Activated CD8-positive, alpha-beta memory T cell treated with anti-CD3 and anti-CD28 coated beads for 36 hours (primary cell): ENCODE results near the gene CLDN7. TPM values are rescaled to one million over a fixed set of nuclear protein-coding genes. Genes with fewer than 3 reads are reported as not detected.

Experiments
- CTCF ChIA-PET: fragments of 350-600 bp; sonication (Branson Sonifier 250); formaldehyde crosslinking; loops from one replicate; lab custom pipeline; 2021; ENCODE audit warnings: antibody characterized with exemption; lab: Charles Lee
- POLR2A ChIA-PET: fragments of 350-600 bp; sonication (Branson Sonifier 250); formaldehyde crosslinking; loops from one replicate; lab custom pipeline; 2021; ENCODE audit warnings: antibody characterized with exemption; lab: Charles Lee
- total RNA-seq, 2 experiments: library from RNA; stranded (reverse); gene quantifications; one replicate each; pipeline ENCODE4 v1.2.3, GENCODE V29; 2021

CLDN7 gene
- total RNA-seq, 2 experiments from 2014 or later = 1.2 to 1.5 TPM

DNA sequence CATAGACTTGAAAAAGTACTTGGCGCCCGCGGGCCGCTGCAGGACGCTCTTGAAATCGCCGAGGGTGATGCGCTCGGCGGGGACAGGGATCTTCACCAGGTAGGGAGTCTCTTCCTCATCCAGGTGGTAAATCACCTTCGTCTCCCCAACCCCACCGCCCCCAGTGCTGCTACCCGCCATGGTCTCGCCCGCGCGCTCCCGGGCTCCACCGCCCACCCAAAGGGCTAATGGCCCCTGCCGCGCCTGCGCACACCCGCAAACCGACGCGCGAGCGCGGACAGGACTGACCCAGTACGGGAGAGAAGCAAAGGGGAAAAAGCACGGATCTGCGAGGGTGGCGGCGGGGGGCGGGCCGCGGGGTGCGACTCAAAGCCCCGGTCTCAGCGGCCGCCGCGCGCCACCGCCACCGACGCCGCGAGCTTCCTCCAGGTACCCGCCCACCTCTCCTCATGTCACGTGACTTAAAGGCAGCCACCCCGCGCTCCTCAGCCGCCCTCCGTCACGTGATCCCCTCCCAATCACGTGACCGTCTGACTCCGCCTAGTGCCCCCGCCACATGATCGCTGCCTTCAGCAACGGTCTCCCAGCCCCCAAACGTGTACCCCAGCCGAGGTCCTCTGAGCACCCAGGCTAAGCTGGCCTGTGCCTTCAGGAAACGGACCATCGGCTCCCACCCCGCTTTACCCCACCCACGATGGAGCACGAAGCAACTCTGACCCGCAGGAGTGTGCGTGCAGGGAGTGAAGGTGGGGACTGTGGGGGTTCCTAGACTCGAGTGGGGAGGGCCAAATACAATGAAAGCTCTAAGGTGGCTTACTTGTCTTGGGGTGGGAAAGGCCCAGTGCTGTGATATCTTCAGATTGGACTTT is 28.0 kb downstream of the CLDN7 start, which contains the start of gene DVL2:
Gene DVL2, minus strand, starts transcription at position 435 of the 869 bp plus-strand sequence. Its CDS starts 255 bp downstream, at position 180.
- POLR2A ChIA-PET = interaction anchor here (1.1 to 1.7 kb wide), 3 partner anchors 12 to 15 kb away, joined by 4 to 11 read pairs (median 5); partner anchors contain the start of genes ACADVL and DLG4
- CTCF ChIA-PET = interaction anchor here (0.6 to 1.6 kb wide), 5 partner anchors 9 to 94 kb away, joined by 3 to 7 read pairs (median 4); partner anchors contain the start of gene ACADVL

DNA sequence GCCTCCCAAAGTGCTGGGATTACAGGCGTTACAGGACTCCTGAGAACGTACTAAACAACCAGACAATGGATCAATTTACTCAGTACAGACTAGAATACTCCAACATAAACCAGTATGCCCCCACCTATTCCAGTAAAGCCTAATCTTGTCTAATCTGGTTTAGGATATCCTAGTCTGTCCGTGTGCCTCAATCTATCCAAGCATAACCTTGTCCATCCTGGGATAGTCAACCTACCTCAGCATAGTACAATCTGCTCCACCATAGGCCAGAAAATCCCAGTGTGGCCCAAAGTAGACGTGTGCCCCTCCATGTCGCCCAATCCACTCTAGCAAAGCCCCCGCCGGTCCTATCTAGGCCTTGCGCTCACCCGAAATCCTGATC is 28.6 kb downstream of the CLDN7 start:
- CTCF ChIA-PET = interaction anchor here (0.6 to 1.6 kb wide), 4 partner anchors 13 to 63 kb away, joined by 4 to 7 read pairs (median 4); partner anchors contain the start of gene ACADVL
- POLR2A ChIA-PET = interaction anchor here (1.1 to 1.7 kb wide), 3 partner anchors 11 to 14 kb away, joined by 4 to 11 read pairs (median 5); partner anchors contain the start of genes ACADVL and DLG4

DNA sequence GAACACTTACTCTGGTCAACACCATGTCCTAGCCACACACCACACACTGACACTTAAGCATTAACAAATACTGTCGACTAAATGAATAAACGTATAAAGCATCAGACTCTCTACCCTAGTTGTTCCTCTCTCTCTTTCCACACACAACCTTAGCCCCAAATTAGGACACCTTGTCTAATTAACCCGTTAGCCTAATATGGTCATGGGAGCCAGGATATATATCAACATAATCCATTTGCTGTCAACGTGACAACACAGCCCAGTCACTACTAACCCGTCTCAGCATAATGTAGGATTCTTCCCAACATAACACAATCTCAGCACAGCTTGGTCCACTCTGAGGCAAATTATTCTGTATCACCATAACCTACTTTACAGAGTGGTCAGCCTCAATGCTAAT is 30.2 kb downstream of the CLDN7 start:
- ChIA-PET CTCF (interaction anchor here (0.8 to 1.5 kb wide), 2 partner anchors 12 to 186 kb away, joined by 3 to 7 read pairs; partner anchors contain the start of gene ACADVL), POLR2A (interaction anchor here (1.1 kb wide), 1 partner anchor 11 kb away, joined by 3 read pairs; no protein-coding TSS in a partner anchor)

DNA sequence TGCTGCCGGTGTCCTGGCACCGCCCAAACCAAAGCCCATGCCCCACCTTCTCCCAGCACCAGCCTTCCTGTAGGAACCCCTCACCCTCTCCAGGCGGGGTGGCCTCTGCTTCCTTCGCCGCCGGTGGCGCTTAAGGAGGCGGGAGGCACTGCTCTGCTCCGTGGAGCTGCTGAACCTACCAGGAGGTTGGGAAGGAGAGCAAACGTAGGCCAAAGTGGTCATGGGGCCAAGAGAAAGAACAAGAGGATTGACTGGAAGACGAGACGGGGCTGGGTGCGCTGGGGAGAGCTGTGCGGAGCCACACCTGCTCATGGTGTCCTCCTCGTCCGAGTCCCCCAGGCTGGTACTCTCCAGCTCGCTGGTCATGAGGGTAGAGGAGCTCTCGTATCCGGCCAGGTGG is 32.8 kb downstream of the CLDN7 start:
- CTCF ChIA-PET = no interaction called here
- POLR2A ChIA-PET = interaction anchor here (0.6 to 1.5 kb wide), 3 partner anchors 9 to 427 kb away, joined by 3 to 6 read pairs (median 3); partner anchors contain the start of genes ACADVL and DLG4

DNA sequence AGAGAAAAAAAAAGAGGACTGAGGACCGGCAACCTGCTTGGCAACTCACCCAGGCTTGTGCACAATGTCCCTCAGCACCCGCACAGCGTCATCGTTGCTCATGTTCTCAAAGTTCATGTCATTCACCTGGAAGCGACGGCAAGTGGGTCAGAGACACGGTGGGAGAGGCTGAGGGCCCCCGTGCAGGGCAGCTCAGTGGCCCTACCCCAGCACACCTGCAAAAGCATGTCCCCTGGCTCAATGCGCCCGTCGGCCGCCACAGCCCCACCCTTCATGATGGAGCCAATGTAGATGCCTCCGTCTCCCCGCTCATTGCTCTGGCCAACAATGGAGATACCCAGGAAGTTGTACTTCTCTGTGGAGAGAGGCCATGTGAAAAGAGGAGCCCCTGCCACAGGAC is 33.4 kb downstream of the CLDN7 start:
- ChIA-PET POLR2A (interaction anchor here (0.7 to 1.5 kb wide), 2 partner anchors 9 to 16 kb away, joined by 3 to 6 read pairs; partner anchors contain the start of genes ACADVL and DLG4), CTCF (no interaction called here)

DNA sequence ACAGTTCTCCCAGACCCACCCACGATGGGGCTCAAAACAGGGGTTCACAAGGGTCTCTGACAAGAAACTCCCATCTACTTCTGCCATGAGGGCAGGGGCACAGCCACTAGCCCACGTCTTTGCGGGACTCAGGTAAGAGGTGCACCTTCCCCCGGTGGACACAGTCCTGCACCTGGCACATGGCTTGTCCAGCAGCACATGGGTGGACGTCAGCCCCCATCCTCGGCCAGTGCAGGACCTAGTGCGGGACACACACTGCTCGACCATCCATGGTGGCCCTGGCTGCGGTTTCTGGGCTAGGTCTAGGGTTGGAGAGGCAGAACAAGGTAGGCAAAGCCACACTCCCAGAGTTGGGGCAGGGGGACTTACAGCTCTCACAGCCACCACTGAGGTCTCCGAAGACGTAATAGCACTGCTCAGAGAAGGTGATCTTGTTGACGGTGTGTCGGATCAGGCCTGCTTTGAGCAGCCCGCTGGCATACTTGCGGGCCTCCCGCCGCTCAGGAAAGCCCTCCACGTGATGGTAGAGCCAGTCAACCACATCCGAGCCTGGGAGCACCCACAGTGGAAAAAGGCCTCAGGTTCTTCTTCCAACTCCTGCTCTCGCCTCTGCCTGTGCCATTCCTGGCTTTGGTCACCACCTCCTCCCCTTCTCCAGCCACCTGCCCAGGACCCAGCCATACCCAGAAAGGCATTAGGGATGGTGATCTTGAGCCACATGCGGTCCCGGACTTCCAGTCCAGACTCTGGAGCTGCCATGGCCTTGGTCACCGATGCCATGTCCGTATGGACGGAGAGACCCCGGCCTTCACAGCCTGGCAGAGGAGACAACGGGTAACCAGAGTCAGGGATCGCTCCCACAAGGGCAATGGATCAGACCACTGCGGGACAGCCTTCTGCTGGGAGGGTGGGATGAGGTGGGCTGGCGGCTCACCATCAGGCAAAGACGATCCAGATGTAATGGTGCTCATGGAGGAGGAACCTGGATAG is 35.3 kb downstream of the CLDN7 start:
- POLR2A ChIA-PET = no interaction called here
- CTCF ChIA-PET = no interaction called here

DNA sequence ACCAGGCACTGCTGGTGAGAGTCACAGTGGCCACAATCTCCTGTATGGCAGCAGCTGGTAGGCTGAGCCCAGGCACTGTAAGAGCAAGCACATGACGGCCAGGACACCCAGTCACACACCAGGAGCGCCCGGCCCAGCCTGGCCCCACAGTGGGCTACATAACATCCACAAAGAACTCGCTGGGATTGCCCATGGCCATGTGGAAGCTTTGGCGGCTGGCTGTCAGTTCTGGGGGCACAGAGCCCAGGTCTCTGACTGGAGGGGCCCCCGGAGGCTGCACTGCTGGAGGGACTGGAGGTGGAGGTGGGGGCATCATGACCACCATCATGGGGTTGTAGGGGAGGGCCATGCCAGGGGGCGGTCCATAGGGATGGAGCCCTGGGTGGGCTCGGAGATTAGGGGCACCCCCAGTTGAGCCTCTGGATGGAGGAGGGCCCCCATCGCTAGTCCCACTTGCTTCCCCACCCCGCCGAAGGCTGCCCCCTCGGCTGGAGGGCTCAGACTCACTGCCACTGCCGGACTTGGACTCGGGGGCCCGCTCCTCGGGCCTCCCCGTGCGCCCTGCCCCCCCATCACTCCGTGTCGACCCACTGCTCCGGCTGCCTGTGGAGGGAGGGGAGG is 36.5 kb downstream of the CLDN7 start:
- CTCF ChIA-PET = interaction anchor here (1.2 kb wide), 1 partner anchor 9 kb away, joined by 4 read pairs; the partner anchor contains the start of gene DVL2
- POLR2A ChIA-PET = no interaction called here

DNA sequence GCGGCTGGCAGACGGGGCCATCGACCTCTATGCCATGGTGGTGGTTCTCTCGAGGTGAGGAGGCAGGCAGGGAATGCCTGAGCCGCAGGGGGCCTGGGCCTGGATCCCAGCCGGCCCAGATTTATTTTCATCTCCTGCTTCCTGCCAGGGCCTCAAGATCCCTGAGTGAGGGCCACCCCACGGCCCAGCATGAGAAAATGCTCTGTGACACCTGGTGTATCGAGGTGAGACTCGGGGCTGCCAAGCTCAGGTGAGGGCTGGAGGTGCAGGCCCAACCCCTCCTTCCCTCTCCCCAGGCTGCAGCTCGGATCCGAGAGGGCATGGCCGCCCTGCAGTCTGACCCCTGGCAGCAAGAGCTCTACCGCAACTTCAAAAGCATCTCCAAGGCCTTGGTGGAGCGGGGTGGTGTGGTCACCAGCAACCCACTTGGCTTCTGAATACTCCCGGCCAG is 37.6 kb downstream of the CLDN7 start:
- ChIA-PET CTCF (interaction anchor here (1.6 kb wide), 1 partner anchor 18 kb away, joined by 3 read pairs; the partner anchor contains the start of gene GABARAP), POLR2A (no interaction called here)

DNA sequence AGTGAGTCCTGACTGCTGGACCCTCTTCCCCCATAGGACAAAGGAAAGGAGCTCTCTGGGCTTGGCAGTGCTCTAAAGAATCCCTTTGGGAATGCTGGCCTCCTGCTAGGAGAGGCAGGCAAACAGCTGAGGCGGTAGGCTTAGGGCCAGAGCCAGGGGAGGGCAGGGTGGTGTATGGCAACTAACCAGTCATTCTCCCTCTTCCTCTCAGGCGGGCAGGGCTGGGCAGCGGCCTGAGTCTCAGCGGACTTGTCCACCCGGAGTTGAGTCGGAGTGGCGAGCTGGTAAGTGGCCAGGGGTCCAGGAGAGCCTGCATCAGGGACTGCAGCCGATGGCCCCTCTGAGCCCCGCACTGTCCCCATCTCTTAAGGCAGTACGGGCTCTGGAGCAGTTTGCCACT is 38.2 kb downstream of the CLDN7 start:
- POLR2A ChIA-PET = no interaction called here
- CTCF ChIA-PET = interaction anchor here (1.6 kb wide), 1 partner anchor 18 kb away, joined by 3 read pairs; the partner anchor contains the start of gene GABARAP

DNA sequence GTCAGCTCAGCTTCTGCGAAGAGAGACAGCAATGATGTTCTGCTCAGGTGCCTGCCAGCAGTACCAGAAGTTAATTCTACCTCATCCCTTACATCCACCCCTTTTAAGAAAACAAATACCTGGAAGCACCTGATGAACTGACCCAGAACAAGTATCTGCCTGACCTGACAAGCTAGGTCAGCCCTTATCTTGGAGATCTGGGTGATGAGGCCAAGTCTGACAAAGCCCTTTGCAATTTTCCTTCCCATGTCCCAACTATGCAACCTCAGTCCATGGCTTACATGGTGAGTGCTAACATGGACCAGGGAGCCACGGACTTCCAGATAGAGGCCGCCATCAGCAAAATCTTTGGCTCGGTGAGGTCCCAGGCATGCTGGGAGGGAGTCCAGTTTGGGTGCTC is 38.9 kb downstream of the CLDN7 start:
- POLR2A ChIA-PET = no interaction called here
- CTCF ChIA-PET = interaction anchor here (1.6 kb wide), 1 partner anchor 19 kb away, joined by 3 read pairs; the partner anchor contains the start of gene GABARAP

DNA sequence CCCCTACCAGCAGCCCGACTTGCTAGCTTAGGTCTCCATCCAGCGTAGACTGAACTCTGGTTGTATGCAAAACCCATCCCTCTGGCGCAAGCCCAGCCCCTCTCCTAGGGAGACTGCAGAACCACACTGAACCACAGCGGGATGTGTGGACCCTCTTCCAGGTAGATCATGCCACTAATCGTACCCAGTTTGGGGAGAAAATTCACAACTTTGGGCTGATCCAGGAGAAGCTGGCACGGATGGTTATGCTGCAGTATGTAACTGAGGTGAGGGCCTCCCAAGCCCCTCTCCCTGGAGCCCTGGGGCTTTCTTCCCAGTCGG is 39.3 kb downstream of the CLDN7 start:
- POLR2A ChIA-PET = interaction anchor here (1.5 kb wide), 1 partner anchor 11 kb away, joined by 4 read pairs; the partner anchor contains the start of gene DVL2
- CTCF ChIA-PET = interaction anchor here (1.6 kb wide), 1 partner anchor 20 kb away, joined by 3 read pairs; the partner anchor contains the start of gene GABARAP

DNA sequence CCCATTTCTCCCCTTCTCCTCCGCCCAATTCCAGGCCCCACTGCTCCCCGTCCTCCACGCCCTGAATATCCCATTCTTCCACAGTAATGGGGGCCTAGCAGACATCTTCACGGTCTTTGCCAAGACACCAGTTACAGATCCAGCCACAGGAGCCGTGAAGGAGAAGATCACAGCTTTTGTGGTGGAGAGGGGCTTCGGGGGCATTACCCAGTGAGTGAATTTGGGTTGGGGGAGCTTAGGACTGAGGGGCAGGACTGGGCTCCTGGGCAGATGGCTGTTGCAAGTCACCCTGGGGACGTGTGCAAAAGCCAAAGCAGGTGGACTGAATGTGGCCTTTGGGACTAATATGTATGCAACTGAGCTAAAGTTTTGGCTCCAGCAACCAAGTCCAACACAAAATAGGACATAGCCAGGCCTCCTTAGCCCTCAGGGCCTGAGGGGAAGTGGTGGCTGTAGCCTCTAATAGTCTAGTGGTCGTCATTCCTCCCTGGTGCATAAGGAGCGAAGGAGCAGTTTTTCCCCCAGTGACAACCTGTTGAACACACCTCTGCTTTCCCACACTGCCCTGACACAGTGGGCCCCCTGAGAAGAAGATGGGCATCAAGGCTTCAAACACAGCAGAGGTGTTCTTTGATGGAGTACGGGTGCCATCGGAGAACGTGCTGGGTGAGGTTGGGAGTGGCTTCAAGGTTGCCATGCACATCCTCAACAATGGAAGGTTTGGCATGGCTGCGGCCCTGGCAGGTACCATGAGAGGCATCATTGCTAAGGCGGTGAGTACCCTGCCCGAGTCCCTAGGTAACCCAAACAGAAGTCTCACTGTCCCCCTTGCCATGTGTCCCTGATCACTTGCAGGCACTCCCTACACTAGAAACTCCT is 39.9 kb downstream of the CLDN7 start:
- POLR2A ChIA-PET = interaction anchor here (1.5 kb wide), 1 partner anchor 11 kb away, joined by 4 read pairs; the partner anchor contains the start of gene DVL2
- CTCF ChIA-PET = interaction anchor here (1.3 kb wide), 1 partner anchor 74 kb away, joined by 3 read pairs; no protein-coding TSS in a partner anchor

DNA sequence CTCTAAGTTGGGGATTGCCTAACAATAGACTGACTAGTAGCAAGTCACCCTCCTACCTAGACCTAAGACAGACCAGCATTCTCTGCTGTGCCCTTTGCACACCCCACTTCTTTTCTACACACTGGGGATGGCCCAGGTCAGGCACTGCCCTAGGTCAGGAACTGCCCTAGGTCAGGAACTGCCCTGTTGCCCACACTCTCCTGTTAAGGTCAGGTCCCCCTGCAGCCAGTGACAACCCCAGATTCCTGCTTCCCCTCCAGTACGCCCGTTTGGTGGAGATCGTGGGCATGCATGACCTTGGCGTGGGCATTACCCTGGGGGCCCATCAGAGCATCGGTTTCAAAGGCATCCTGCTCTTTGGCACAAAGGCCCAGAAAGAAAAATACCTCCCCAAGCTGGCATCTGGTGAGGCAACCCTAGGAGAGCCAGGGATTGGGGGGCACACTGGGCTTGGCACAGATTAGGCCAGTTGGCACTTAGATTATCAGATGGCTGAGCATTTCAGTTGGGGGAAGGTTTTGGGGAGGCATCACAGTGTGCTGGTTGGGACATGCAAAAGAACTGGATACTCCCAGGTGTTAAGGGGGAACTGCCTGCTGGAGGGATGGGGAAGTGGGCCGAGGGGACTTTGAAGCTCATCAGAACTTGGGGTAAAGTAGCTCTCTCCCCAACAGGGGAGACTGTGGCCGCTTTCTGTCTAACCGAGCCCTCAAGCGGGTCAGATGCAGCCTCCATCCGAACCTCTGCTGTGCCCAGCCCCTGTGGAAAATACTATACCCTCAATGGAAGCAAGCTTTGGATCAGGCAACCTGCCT is 40.8 kb downstream of the CLDN7 start:
- ChIA-PET CTCF (interaction anchor here (1.1 to 2.1 kb wide), 9 partner anchors 10 to 75 kb away, joined by 3 to 12 read pairs (median 5); partner anchors contain the start of genes CTDNEP1, DVL2, ELP5 and GABARAP), POLR2A (interaction anchor here (0.6 to 3.3 kb wide), 9 partner anchors 10 to 108 kb away, joined by 3 to 19 read pairs (median 5); partner anchors contain the start of genes DVL2, NEURL4 and PHF23)

DNA sequence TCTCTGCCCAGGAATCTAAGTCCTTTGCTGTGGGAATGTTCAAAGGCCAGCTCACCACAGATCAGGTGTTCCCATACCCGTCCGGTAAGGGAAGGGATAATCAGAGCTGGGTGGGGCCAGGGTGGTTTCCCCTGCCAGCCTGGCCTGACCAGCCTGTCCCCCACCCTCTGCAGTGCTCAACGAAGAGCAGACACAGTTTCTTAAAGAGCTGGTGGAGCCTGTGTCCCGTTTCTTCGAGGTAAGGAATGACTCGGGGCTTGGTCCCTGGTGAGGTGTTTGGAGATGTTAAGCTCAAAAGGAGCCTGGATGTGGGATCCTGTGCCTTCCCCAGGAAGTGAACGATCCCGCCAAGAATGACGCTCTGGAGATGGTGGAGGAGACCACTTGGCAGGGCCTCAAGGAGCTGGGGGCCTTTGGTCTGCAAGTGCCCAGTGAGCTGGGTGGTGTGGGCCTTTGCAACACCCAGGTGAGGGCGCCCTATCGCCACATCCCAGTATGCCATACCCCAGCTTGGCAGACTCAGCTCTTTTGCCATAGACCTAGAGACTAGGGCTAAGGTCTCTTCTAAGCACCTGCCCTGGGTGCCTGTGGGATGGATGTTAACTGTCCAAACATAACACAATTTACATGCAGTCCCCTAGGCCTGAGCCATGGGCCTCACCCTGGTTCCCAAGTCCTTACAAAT is 41.5 kb downstream of the CLDN7 start:
- ChIA-PET POLR2A (interaction anchor here (0.6 to 3.3 kb wide), 10 partner anchors 9 to 184 kb away, joined by 3 to 19 read pairs (median 5); partner anchors contain the start of genes DVL2, NEURL4 and PHF23), CTCF (interaction anchor here (1.0 to 2.1 kb wide), 9 partner anchors 11 to 76 kb away, joined by 3 to 12 read pairs (median 5); partner anchors contain the start of genes CTDNEP1, DVL2, ELP5 and GABARAP)
